IMR-90 (cell line): ENCODE measurements around the gene PKDCC. TPM values are rescaled to one million over a fixed set of nuclear protein-coding genes. Genes with fewer than 3 reads are reported as not detected.

Experiments
- ATAC-seq: fragments of 200-7000 bp; cut with Tn5 transposase; 2 replicates; pipeline ENCODE4 v1.9.1; 2020; ENCODE audit warnings: low read depth, mild to moderate bottlenecking, moderate library complexity
- BruUV-seq: library from RNA; stranded (reverse); fragments of 400-500 nt; replicated peaks from 2 replicates; lab custom pipeline; 2021; lab: Mats Ljungman, UMichigan
- CTCF ChIA-PET: fragments of 300-600 bp; formaldehyde crosslinking; extraction: SDS; loops from one replicate; lab custom pipeline; 2021; ENCODE audit warnings: antibody characterized with exemption; lab: Yijun Ruan, JAX
- POLR2A ChIA-PET: fragments of 300-600 bp; sonication (Branson Sonifier 250); formaldehyde crosslinking; loops from one replicate; lab custom pipeline; 2022; ENCODE audit warnings: antibody characterized with exemption; ENCODE audit not compliant: unreplicated experiment; lab: Charles Lee
- DNase-seq: peaks from one replicate; pipeline ENCODE4 v3.0.0; 2013
- H2AFZ ChIP-seq: replicated peaks from 2 replicates; pipeline ENCODE3; 2013; ENCODE audit warnings: low read length, mild to moderate bottlenecking; ENCODE audit not compliant: poor library complexity
- H2AK5ac ChIP-seq: 2 replicates; pipeline ENCODE4 v1.6.1; 2013; ENCODE audit warnings: low read depth, low read length, inconsistent platforms
- H2AK9ac ChIP-seq: replicated peaks from 2 replicates; pipeline ENCODE3; 2013; ENCODE audit warnings: mild to moderate bottlenecking, low read depth, low read length, moderate library complexity; ENCODE audit not compliant: poor library complexity
- H2BK120ac ChIP-seq: 2 replicates; pipeline ENCODE4 v1.6.1; 2013; ENCODE audit warnings: low read depth, low read length, inconsistent platforms
- H2BK15ac ChIP-seq: 3 replicates; pipeline ENCODE4 v1.6.1; 2013; ENCODE audit warnings: low read depth, low read length, inconsistent platforms
- H2BK20ac ChIP-seq: 2 replicates; pipeline ENCODE4 v1.6.1; 2013; ENCODE audit warnings: low read depth, mild to moderate bottlenecking, inconsistent platforms, low read length, moderate library complexity
- H2BK5ac ChIP-seq: 2 replicates; pipeline ENCODE4 v1.6.1; 2013; ENCODE audit warnings: mild to moderate bottlenecking, low read depth, low read length, inconsistent platforms; ENCODE audit not compliant: poor library complexity, severe bottlenecking
- H3K14ac ChIP-seq: replicated peaks from 2 replicates; pipeline ENCODE4 v1.6.1; 2013; ENCODE audit warnings: low read depth, low read length, inconsistent platforms
- H3K18ac ChIP-seq: 2 replicates; pipeline ENCODE4 v1.6.1; 2013; ENCODE audit warnings: low read depth, low read length, control low read depth
- H3K23ac ChIP-seq: 2 replicates; pipeline ENCODE4 v1.6.1; 2013; ENCODE audit warnings: low read depth, low read length, inconsistent platforms
- H3K27ac ChIP-seq: 2 replicates; pipeline ENCODE4 v1.5.1; 2013; ENCODE audit warnings: mild to moderate bottlenecking, control low read depth, low read length; ENCODE audit not compliant: insufficient read depth
- H3K27me3 ChIP-seq: 2 replicates; pipeline ENCODE4 v1.6.1; 2013; ENCODE audit warnings: low read length; ENCODE audit not compliant: control insufficient read depth, insufficient read depth
- H3K36me3 ChIP-seq: 2 replicates; pipeline ENCODE4 v1.6.1; 2013; ENCODE audit warnings: low read length, mixed read lengths; ENCODE audit not compliant: control insufficient read depth, insufficient read depth
- H3K4ac ChIP-seq: 2 replicates; pipeline ENCODE4 v1.6.1; 2013; ENCODE audit warnings: low read depth, low read length, inconsistent platforms
- H3K4me1 ChIP-seq: 2 replicates; pipeline ENCODE4 v1.6.1; 2013; ENCODE audit warnings: low read length, mixed read lengths; ENCODE audit not compliant: control insufficient read depth, insufficient read depth
- H3K4me2 ChIP-seq: 2 replicates; pipeline ENCODE4 v1.6.1; 2013; ENCODE audit warnings: low read depth, mild to moderate bottlenecking, control low read depth, low read length, moderate library complexity
- H3K4me3 ChIP-seq: 2 replicates; pipeline ENCODE4 v1.5.1; 2013; ENCODE audit warnings: low read depth, mild to moderate bottlenecking, control low read depth, low read length, moderate library complexity; ENCODE audit not compliant: insufficient read depth
- H3K56ac ChIP-seq: 2 replicates; pipeline ENCODE4 v1.6.1; 2013; ENCODE audit warnings: low read length, inconsistent platforms; ENCODE audit not compliant: insufficient read depth; ENCODE audit errors: extremely low read depth
- H3K79me1 ChIP-seq, 2 experiments: 2 replicates each; pipeline ENCODE4 v1.6.1; 2013; ENCODE audit warnings: low read length in 2 of 2, inconsistent platforms in 1 of 2, low read depth in 1 of 2
- H3K9ac ChIP-seq: 2 replicates; pipeline ENCODE4 v1.6.1; 2013; ENCODE audit warnings: low read depth, low read length, control low read depth
- H3K9me1 ChIP-seq: 2 replicates; pipeline ENCODE4 v1.6.1; 2013; ENCODE audit warnings: low read length, inconsistent platforms; ENCODE audit not compliant: insufficient read depth
- H3K9me3 ChIP-seq: 2 replicates; pipeline ENCODE4 v1.6.1; 2013; ENCODE audit warnings: low read length; ENCODE audit not compliant: control insufficient read depth, insufficient read depth
- H4K20me1 ChIP-seq: 2 replicates; pipeline ENCODE4 v1.6.1; 2013; ENCODE audit warnings: low read length, inconsistent platforms; ENCODE audit not compliant: insufficient read depth
- H4K5ac ChIP-seq: 2 replicates; pipeline ENCODE4 v1.6.1; 2013; ENCODE audit warnings: mild to moderate bottlenecking, low read depth, low read length, control low read depth
- H4K8ac ChIP-seq, 2 experiments: 2 replicates each; pipeline ENCODE4 v1.6.1; 2013; ENCODE audit warnings: low read depth in 2 of 2, low read length in 2 of 2, control low read depth in 1 of 2, inconsistent platforms in 1 of 2
- H4K91ac ChIP-seq: 2 replicates; pipeline ENCODE4 v1.6.1; 2013; ENCODE audit warnings: low read depth, low read length, inconsistent platforms; ENCODE audit not compliant: insufficient read depth
- BHLHE40 ChIP-seq: fragments of 150-350 bp; IDR thresholded peaks from 2 replicates; pipeline ENCODE4 v1.6.1; 2016; ENCODE audit warnings: mild to moderate bottlenecking, low read depth, low read length
- CEBPB ChIP-seq: IDR thresholded peaks from 2 replicates; pipeline ENCODE4 v1.6.1; 2012; ENCODE audit warnings: low read depth, low read length, improper control_type of control experiment
- CHD1 ChIP-seq: IDR thresholded peaks from 2 replicates; pipeline ENCODE4 v1.6.1; 2012; ENCODE audit warnings: low read depth, low read length, improper control_type of control experiment
- CTCF ChIP-seq: conservative IDR thresholded peaks from 2 replicates; pipeline ENCODE4 v1.5.1; 2012; ENCODE audit warnings: mild to moderate bottlenecking, low read depth, low read length, improper control_type of control experiment
- ELK1 ChIP-seq: fragments of 150-350 bp; IDR thresholded peaks from 2 replicates; pipeline ENCODE4 v1.6.1; 2016; ENCODE audit warnings: low read depth, mild to moderate bottlenecking, low read length, moderate library complexity, borderline replicate concordance
- FOS ChIP-seq: fragments of 150-350 bp; IDR thresholded peaks from 2 replicates; pipeline ENCODE4 v1.6.1; 2016; ENCODE audit warnings: low read depth, low read length
- MAFK ChIP-seq: IDR thresholded peaks from 2 replicates; pipeline ENCODE4 v1.6.1; 2012; ENCODE audit warnings: low read depth, low read length, improper control_type of control experiment
- MXI1 ChIP-seq: IDR thresholded peaks from 2 replicates; pipeline ENCODE4 v1.6.1; 2012; ENCODE audit warnings: low read depth, mild to moderate bottlenecking, low read length, moderate library complexity, borderline replicate concordance
- POLR2A ChIP-seq: IDR thresholded peaks from 2 replicates; pipeline ENCODE4 v1.6.1; 2012; ENCODE audit warnings: mild to moderate bottlenecking, low read depth, low read length
- RAD21 ChIP-seq: IDR thresholded peaks from 2 replicates; pipeline ENCODE4 v1.6.1; 2012; ENCODE audit warnings: low read length, improper control_type of control experiment
- RCOR1 ChIP-seq: IDR thresholded peaks from 2 replicates; pipeline ENCODE4 v1.6.1; 2012; ENCODE audit warnings: mild to moderate bottlenecking, low read length, improper control_type of control experiment; ENCODE audit not compliant: insufficient replicate concordance
- RFX5 ChIP-seq: IDR thresholded peaks from 2 replicates; pipeline ENCODE4 v1.8.0; 2012; ENCODE audit warnings: low read depth, mild to moderate bottlenecking, low read length, moderate library complexity
- SMC3 ChIP-seq: fragments of 150-350 bp; IDR thresholded peaks from 2 replicates; pipeline ENCODE4 v1.6.1; 2016; ENCODE audit warnings: low read depth, mild to moderate bottlenecking, antibody characterized with exemption, low read length, moderate library complexity
- USF2 ChIP-seq: fragments of 150-350 bp; IDR thresholded peaks from 2 replicates; pipeline ENCODE4 v1.6.1; 2017; ENCODE audit warnings: mild to moderate bottlenecking, antibody characterized with exemption, low read length, low read depth
- WGBS, 2 experiments: methylation state at CpG; one replicate each; pipeline versions ENCODE4 v1.1.5 to v1.1.7; 2013; ENCODE audit warnings: missing lambda C conversion rate in 2 of 2; ENCODE audit not compliant: insufficient read length in 1 of 2; ENCODE audit errors: extremely low coverage in 2 of 2; 5-methylcytosine and 5-hydroxymethylcytosine counted together
- dilution Hi-C: fragments of 300-500 bp; cut with HindIII; formaldehyde crosslinking; loops from one replicate; pipeline ENCODE4 v1.14.3; 2018; ENCODE audit warnings: low sequenced_read_pairs; ENCODE audit not compliant: unreplicated experiment
- in situ Hi-C: fragments of 300-500 bp; cut with MboI; formaldehyde crosslinking; loops from 3 replicates; pipeline ENCODE4 v1.14.3; 2019; ENCODE audit warnings: low sequenced_read_pairs, inconsistent platforms, mixed read lengths
- intact Hi-C: fragments of 100-400 bp; cut with micrococcal nuclease; formaldehyde crosslinking; loops from 2 replicates; pipeline ENCODE4 v1.10.0; 2022
- polyA plus RNA-seq, 3 experiments: library from polyadenylated mRNA; depleted of rRNA; stranded (reverse); fragments of >200 nt; gene quantifications; 2 replicates each; pipeline ENCODE4 v1.2.3, GENCODE V29; 2012; ENCODE audit warnings: low replicate concordance in 1 of 3
- total RNA-seq: library from RNA; depleted of rRNA; stranded (reverse); fragments of >200 nt; gene quantifications from 2 replicates; pipeline ENCODE4 v1.2.3, GENCODE V29; 2012

The PKDCC gene
- total and polyA plus RNA-seq, 2 of the 4 experiments (the other 2 are of a cell fraction) = 55.6 to 95.7 TPM

- Histone ChIP-seq H3K27me3 (no peaks in the 10 kb centered on the region), H2BK20ac (peak overlapping the region; percentile 85), H3K9me1 (0 out of 2 replicates have a peak, but pooled peaks cover 7% of the 10 kb centered on the region), H3K9me3 (0 out of 2 replicates have a peak, but pooled peaks cover 2% of the 10 kb centered on the region), H3K18ac (peak overlapping the region; percentile 92), H2AK9ac (peak overlapping the region; percentile 18), H3K4me3 (no peak overlapping the region), H3K79me1 (no peaks in the 10 kb centered on the region), H2AK5ac (peak overlapping the region; percentile 83; the same call in 1 of the 2 replicates), H4K8ac (peak overlapping the region; percentile 51 to 70), H2BK5ac (peak overlapping the region; percentile 61), H2BK120ac (peak overlapping the region; percentile 81), H3K56ac (no peak overlapping the region), H3K4me1 (peaks cover 25% of the 10 kb centered on the region), H3K14ac (peak overlapping the region; percentile 74), H4K20me1 (no peaks in the 10 kb centered on the region), H3K27ac (peak overlapping the region; percentile 92; the same call in 1 of the 2 replicates), H3K9ac (no peak overlapping the region; the same call in 1 of the 2 replicates), H3K4me2 (no peak overlapping the region), H4K91ac (peak overlapping the region; percentile 74), H3K23ac (peak overlapping the region; percentile 70; the same call in 1 of the 2 replicates), H2BK15ac (peak overlapping the region; percentile 86; the same call in 2 of the 3 replicates), H2AFZ (peak overlapping the region; percentile 23), H4K5ac (peak overlapping the region; percentile 86), H3K36me3 (no peaks in the 10 kb centered on the region), H3K4ac (peak overlapping the region; percentile 75)
- DNase-seq (peak; percentile 86), ATAC-seq (peak; percentile 75)
- no TSS peak for BruUV-seq
- dilution Hi-C loops = no loop called here
- WGBS, 2 experiments = no CpG with 5 or more reads among the region's 2 CpGs
- ChIA-PET POLR2A (interaction anchor here (0.6 kb wide), 1 partner anchor 69 kb away, joined by 3 read pairs; no protein-coding TSS in a partner anchor), CTCF (no interaction called here)
- in situ Hi-C loops = no loop called here
- intact Hi-C loops = no loop called here
- TF ChIP-seq MAFK = no peak
- TF ChIP-seq CTCF = no peak
- TF ChIP-seq RCOR1 = no peak
- TF ChIP-seq CEBPB = no peak
- no peak for TF ChIP-seq SMC3
- no peak for TF ChIP-seq RFX5
- TF ChIP-seq RAD21 = no peak
- no peak for TF ChIP-seq POLR2A
- TF ChIP-seq BHLHE40 = no peak
- no peak for TF ChIP-seq FOS
- TF ChIP-seq CHD1 = no peak
- no peak for TF ChIP-seq MXI1
- no peak for TF ChIP-seq ELK1
- no peak for TF ChIP-seq USF2
These were observed 26.1 kb downstream of the PKDCC start for GRCh38 chr2:42073739-42074503.
